NOMO-1 (cell line): Measurements from ENCODE around the gene FLOT1.
A peak's percentile ranks its signal among the peaks of the same experiment; 100 is the strongest.

ENCODE experiments used
- DNase-seq, 2 experiments: peaks; one replicate each; lab custom pipeline; 2025; ENCODE audit not compliant: unreplicated experiment in 2 of 2; lab: John Stamatoyannopoulos, UW

The FLOT1 gene, protein sequence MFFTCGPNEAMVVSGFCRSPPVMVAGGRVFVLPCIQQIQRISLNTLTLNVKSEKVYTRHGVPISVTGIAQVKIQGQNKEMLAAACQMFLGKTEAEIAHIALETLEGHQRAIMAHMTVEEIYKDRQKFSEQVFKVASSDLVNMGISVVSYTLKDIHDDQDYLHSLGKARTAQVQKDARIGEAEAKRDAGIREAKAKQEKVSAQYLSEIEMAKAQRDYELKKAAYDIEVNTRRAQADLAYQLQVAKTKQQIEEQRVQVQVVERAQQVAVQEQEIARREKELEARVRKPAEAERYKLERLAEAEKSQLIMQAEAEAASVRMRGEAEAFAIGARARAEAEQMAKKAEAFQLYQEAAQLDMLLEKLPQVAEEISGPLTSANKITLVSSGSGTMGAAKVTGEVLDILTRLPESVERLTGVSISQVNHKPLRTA

DNA sequence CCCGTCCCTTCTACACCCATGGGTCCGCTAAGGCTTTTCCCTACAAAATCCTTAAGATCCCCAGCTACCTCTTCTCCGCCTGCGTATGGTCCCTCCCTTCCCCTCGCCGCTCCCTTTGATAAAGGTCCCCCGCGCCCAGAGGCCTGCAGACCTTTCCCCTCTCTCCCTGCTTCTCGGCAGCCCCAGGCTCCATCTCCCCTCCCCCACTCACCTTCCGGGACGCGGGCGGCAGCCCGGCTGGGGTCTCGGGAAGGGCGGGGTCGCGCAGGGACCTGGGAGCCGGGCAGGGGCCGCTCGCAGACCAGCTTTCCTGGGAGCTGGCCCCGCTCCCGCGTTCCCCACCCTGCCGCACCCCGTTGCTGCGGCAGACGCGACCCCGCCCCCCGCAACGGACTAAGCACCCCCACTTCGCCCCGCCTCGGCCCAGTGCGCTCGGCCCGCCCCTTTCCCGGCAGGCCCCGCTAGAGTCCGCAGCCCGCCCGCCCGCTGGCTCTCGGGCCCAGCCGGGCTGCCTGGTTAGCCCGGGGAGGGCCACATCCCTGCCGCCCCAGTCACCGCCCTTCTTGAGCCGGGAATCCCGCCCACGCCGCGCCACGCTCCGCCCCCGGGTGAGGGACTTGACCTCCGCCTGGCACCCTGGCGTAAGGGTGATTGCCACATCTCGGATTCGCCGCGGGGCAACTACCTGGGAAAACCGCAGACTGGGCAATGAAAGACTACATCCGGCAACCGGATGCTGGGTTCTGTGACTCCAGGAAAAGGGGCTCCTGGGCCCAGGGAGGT lies at the start of gene FLOT1:
Gene FLOT1 (minus strand): TSS at position 372 of the 783 bp plus-strand sequence. CDS start 498 bp downstream, outside the sequence.
- peak; percentile 94 to 98 for DNase-seq

DNA sequence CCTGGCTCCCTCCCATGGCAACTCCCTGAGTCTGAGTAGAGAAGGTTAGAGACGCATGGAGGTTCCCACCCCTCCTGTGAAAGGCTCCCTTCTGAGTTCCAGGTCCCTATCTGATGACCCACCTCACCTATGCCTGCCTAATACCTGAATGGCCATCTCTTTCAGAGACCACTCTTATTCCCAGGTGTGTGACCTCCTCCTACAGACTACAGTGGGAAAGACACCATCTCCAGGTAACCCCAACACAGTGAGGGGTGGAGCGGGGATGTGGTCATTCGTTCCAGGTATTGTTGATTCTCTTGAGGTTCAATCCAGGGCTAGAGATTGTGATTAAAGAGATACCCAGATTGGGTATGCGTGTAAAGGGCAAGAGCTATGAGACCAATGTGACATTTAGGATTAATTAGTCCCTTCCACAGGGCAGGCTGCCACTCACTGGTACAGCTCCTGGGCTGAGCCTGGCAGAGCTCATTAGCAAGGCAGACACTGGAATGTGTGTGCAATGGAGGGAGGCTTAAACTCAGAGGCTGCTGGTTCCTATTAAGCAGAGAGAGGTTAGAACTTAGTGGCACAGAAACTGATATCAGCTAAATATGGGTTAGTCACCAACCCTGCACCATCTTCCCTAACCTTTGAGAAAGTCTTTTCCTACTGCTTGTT lies 48.4 kb upstream of the FLOT1 start:
- DNase-seq = no peak

DNA sequence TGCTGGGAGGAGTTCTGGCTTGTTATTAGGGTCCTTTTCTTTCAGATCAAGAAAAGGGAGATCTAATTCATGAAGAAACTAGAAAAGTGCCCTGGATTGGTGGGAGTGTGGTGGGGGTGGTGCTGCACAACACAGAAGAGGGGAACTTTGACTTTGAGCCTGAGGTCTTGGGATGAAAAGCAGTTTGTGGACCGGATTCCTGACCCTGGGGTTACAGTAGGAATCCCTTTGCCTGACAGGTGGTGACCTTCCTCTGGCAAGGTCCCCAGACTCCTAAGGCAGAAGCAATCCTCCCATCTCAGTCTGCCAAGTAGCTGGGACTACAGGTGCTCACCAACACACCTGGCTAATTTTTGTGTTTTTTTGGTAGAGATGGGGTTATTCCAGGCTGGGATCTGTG lies 47.1 kb upstream of the FLOT1 start:
- no peak for DNase-seq

DNA sequence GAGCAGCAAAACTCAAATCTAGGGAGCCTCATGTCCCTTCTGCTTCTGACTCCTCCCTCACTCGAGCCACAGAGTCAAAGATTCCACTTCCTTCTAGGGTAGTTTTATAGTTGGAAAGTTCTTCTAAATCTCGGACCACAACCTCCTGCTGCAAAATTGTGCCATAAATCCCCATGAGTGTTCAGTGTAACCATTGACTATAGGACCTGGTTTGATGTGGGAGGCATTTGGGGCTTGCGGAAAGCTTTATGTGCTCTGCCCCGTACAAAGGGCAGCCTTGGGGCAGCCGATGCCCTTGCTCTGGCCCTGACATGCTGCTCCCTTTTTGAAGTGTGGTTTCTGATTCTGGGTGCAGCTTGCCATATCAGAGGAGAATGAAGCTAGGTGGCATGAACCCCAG lies 45.5 kb upstream of the FLOT1 start:
- DNase-seq = peak; percentile 87 to 95

DNA sequence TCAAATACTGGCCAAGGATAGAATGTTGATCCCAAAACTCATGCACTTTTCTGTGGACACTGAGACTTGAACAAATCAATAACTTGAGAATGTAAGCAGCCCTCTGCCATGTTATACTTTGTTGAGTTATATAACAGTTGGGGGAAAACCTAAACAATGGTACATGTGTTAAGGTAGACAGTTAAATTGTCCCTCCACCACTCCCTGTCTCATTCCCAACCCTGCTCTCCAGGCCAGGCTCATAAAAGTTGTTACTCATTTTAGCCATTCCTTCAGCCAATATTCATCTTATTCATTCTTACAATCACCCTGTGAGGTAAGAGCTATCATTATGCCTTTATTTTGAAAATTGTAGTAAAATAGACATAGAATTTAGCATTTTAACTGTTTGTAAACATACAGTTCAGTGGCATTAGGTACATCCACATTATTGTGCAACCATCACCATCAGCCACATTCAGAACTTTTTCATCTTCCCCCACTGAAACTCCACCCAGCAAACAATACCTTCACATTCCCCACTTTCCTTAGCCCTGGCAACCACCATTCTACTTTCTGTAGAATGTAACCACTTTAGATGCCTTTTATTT lies 40.0 kb upstream of the FLOT1 start:
- no peak for DNase-seq

DNA sequence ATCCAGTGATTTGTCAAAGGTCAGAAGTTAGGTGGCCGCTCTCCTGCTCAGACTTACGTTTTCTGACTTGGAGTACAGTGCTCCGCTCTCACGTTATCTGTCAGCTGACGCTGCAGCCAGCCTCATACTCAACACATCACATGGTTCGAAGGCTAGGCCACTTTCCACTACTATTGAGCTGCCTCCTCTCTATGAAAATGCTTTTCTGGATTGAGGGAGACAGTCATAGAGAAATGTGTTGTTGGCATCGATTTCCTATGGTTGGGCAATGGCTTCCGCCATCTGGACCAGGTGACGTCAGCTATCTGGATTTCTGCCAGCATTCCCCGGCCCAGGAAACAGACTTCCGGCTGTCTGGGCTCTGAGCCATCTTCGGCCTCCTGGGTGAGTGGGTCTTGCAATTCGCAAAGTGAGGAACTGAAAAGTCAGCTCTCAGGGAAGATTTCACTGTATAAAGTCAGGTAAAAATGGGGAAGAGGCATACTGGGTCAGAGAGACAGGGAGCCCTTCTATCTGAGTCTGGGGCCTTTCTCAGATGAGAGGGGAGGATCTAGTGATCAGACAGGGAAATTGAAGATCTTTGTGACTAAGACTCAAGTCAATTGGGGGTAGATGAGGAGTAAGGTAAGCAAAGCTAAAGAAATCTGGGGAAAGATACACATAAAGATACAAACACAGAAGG lies 39.4 kb upstream of the FLOT1 start:
- peak; percentile 61 to 72 for DNase-seq

DNA sequence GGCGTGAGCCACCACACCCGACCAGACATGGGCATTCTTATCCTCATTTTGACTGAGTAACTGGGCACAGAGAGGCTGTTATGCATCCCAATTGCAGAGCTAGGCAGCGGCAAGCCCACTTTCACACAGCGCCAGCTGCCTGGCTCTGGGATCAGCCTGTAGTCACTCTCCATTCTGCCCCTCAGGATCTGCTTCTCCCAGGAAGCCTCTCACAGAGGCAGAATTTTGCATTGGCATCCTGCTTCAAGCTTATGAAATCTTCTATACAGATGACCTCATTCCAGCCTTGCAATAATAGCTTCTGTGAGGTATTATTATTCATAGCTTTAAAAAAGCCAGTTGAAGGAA lies 38.9 kb upstream of the FLOT1 start:
- DNase-seq = no peak

DNA sequence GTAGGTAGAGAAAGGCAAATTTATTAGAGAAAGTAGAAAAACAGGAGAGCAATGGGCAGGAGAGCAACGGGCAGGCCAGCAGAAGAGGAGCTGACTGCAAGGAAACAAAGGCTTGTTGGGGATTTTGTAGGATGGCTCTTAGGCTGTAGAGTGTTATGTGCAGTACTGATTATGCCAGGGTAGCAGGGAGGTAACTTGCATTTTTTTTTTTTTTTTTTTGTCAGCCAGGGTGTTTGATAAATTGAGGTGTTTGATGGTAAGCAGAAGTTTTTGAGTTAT lies 38.1 kb upstream of the FLOT1 start:
- no peak for DNase-seq

DNA sequence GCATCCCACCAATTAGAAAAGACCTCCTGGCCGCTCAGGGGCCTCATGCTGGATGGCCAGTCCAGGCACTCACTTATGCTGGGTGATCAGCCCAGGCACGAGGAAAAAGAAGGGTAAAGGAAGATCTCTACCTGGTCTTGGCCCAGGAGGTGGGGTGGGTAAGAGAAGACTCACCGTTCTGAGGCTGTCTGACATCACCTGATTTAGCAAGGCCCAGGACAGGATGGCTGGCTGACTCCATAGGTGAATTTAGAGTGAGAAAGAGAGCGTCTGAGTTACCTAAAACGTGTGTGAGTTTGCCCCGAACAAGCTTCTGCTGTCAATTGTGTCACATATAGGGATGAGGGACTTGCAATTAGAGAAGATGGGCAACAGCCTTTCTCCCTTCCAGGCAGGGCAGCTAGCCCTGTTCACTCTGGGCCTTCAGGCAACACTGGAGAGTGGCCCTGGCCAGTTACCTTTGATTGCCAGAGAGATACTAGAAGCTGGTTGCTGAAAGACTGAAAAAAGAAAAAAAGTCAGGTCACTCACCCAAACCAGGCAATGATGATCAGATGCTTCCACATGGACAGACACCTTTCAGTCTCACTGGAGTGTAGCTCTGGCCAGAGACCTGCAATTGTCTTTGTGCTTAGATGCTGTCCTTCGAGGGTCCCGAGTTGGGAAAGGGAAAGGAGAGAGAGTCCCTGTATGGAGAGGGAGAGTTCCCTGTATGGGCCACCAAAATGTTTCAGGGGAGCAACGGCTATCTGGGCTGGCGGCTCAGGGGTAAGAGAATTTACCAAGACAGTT lies 37.6 kb upstream of the FLOT1 start:
- no peak for DNase-seq

DNA sequence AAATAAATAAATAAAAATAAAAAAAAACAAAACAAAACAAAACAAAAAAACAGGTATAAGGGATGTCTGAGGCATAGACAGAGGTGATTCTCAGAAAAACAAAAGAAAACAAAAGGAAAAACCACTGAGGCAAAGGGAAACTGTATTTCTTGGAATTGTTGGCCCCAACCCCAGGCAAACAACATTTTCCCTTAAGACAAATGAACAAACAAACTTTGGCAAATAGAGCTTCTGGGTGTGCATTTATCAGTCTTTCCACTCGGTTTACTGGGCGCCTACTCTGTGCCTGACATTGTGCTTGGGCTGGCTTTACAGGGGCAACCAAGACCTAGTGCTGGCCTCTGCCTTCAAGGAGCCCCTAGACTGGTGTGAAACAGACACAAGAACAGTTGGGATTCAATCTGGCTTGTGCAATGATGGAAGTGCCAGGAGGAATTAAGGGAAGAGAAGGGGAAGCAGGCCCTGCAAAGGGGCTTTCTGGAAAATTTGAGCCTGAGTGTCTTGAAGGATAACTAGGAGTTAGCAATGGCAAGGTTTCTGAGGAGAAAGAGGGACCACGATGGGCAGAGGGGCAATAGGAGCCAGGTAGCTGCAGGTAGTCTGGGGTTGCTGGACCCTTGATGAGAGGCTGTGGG lies 35.6 kb upstream of the FLOT1 start:
- DNase-seq = no peak

DNA sequence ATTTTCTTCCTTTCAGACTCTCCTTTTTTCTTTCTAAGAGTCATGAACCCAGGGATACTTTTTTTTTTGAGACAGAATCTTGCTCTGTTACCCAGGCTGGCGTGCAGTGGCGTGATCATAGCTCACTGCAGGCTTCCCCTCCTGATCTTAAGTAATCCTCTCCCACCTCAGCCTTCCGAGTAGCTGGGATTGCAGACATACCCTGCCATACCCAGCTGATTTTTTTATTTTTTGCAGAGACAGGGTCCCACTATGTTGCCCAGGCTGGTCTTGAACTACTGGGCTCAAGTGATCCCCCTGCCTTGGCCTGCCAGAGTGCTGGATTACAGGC lies 34.6 kb upstream of the FLOT1 start:
- DNase-seq = no peak

DNA sequence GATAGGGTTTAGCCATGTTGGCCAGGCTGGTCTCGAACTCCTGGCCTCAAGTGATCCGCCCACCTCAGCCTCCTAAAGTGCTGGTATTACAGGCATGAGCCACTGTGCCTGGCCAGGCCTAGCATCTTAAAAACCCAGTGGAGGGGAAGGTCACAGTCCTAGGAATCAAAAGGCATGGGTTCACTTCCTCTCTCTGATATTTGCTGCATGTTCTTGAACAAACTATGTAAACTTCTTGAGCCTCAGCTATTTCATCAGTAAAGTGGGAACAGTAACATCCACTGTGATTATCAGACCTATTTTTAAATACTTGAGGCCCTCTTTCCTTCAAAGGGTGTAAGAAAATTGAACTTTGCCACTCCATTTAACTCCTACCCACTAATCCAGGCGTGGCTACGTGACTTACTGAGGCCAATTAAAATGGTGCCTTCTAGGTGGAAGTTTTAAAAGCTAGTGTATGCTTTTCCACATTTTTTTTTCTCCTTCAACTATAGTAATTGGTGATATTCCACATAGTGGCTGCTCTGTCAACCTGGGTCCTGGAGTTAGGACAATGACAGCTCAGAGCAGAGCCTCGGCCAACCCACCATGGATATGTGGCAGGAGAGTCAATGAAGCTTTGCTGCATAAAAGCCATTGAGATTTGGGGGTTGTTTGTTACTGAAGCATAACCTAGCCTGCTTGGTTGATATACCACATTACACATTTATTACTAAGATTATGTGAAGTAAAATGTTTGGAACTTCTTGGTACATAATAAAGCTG lies 34.1 kb upstream of the FLOT1 start:
- peak in 1 of 2 experiments; percentile 18 for DNase-seq

DNA sequence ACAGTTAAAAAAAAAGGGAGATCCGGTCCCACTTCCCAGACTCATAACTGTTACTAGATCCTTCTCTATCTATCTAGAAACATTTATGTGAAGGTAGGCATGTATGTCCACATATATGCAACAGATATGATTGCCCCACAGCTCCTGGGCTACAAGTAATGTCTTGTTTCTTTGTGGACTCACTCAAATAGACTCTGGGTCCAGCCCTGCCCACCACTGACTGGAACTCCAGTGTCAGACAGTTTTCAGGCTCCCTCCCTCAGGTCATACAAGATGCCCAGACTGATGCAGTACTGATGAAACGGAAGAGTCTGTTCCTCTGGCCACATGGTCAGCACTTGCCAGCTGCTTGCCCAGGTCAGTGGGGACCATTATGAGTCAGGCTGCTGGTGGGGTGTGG lies 32.6 kb upstream of the FLOT1 start:
- DNase-seq = no peak

DNA sequence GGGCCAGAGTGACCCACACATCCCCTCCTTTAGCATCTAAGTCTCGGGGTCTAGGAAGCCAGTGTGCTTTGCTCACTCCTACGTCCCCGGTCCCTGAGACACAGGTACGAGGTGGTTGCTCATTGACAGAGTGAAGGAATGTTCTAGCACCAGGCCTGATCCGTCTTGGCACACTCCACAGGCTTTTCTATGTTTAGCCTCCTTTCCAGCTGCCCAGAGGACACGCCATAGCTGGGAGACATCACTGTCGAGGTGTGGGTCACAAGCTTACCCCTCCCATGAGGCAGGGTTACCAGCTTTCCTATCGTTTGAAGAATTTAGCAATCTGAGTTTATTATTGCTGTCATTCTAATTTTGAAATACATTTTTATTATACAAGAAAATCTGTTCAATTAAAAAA lies 32.2 kb upstream of the FLOT1 start:
- DNase-seq = no peak

DNA sequence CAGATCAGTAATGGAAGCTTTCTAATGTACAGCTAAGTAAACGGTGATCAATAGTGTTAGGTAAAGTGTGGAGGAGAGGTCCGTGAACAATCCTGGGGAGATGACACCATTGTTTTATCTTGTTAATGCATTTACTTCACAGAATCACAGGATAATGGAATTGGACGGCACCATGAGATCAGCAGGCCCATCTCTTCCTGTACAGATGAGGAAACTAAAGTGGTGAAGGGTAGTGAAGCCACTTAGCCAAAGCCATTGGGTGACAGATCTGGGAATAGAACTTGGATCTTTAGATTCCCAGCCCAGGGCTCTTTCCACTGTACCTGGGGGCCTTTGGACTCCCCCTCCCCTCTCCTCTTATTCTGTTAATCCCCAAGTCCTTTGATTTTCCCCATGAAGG lies 28.1 kb upstream of the FLOT1 start:
- DNase-seq = no peak

DNA sequence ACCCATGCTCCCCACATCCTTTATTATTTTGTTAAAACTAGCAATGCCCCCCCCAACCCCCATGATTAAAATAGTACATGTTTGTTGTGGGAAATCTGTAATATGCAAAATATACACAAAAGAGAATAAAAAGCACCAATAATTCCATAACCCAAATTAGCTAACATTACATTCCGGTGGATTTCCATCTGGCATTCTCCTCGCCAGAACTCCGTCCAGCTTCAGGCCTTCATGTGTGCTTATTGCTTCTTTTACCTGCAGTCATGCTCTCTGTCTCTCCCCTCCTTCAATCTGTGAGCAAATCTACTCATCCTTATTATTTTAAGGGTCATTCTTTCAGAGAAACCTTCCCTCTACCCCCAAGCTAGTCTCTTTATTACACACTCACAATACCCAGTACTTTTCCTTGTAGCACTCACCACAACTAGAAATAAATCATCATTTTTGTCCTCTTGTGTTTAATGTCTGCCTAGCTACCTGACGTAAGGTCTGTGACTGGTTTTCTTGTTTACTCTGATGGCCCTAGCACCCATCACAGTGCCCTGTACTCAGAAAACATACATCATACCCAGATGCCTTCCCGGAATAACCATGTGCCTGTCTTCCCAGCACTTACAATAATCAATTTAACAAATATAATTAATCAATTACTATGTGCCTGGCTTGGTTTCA lies 27.5 kb upstream of the FLOT1 start:
- no peak for DNase-seq

DNA sequence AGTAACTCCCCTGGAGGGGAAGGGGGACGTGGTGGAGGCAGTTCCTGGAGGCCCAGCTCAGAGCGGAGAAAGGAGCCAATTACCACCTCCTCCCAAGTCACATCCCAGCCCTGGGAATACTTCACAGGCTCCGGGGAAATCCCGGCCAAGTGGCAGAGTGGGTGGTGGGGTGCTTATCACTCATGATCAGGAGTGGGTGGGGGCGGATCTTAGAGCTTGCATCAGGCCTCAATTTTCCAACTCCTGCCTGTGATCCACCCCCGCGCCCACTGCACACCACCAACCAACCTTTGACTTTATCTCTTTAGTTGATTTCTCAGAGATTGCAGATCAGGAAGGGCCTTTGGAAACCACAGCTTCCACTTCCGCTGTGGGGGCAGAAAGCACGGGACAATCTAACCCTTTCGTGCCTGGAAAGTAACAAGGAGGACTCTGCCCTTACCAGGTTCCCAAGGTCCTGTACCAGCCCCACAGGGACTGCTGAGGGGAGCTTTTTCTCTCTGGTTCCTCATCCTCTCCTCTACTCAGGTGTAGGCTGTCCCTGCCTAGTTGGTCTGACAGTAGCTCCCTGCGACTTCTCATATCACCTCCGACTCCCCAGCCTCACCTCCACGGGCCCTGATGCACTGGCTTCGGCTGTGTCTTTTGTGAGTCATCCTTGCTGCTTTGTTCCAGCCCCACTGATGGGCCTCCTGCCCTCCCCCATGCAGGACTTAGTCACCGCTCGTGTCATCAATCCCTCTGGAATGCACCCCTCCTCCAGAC lies 26.8 kb upstream of the FLOT1 start:
- peak; percentile 63 to 78 for DNase-seq

DNA sequence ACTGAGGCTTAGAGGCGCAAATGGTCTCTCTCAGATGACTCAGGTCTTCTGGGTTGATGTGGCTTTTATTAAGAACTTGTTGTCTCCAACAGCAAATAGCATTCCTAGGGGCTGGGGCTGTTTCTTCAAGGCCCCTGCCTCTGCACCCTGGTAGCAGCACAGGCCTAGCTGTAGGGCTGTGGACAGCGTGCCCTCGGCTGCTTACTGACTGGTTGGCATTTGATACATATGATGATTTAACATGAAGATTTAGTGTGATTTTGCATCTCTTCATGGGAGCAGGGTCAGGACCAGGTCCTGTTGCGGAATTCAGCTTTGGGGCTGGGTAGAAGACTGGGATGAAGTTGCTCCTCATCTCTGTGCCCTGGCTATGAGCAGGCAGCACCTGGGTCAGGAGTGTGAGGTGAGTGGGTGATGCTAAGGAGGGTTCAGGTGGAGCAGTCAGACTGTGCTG lies 26.2 kb upstream of the FLOT1 start:
- no peak for DNase-seq
